NCI-H1417 treated with DMSO at 0.1 percent for 48 hours (cell line): ENCODE results near the gene RNGTT.
"Not testable (repeated sequence)": the region's sequence is repeated elsewhere in the genome, so short reads cannot be mapped to it uniquely, and the experiment has no call there.

Source experiments
- DNase-seq: peaks from one replicate; lab custom pipeline; 2025; lab: John Stamatoyannopoulos, UW

RNGTT gene

GRCh38 chr6:88970301-88970700, 6.9 kb upstream of the RNGTT start:
- DNase-seq: no peak

GRCh38 chr6:88969255-88969654, 5.8 kb upstream of the RNGTT start:
- not testable (repeated sequence) for DNase-seq

- DNase-seq: no peak
Observed at GRCh38 chr6:88967891-88968290, 4.5 kb upstream of the RNGTT start.

GRCh38 chr6:88965691-88966090, 2.3 kb upstream of the RNGTT start:
- no peak for DNase-seq

GRCh38 chr6:88964509-88964908, 1.1 kb upstream of the RNGTT start:
- DNase-seq: no peak

- no peak for DNase-seq
Observed at GRCh38 chr6:88958842-88959241, 4.6 kb downstream of the RNGTT start.

GRCh38 chr6:88953550-88954386, 9.7 kb downstream of the RNGTT start:
- DNase-seq: no peak

- no peak for DNase-seq
Observed at GRCh38 chr6:88952065-88952704, 11.2 kb downstream of the RNGTT start.

- no peak for DNase-seq
Observed at GRCh38 chr6:88945415-88946008, 17.9 kb downstream of the RNGTT start.

- no peak for DNase-seq
Observed at GRCh38 chr6:88933521-88933920, 29.9 kb downstream of the RNGTT start.

- DNase-seq: not testable (repeated sequence)
Observed at GRCh38 chr6:88932019-88932418, 31.4 kb downstream of the RNGTT start.

GRCh38 chr6:88922775-88923548, 40.5 kb downstream of the RNGTT start:
- no peak for DNase-seq

- DNase-seq: no peak
Observed at GRCh38 chr6:88921734-88922133, 41.7 kb downstream of the RNGTT start.

GRCh38 chr6:88920774-88921733, 42.4 kb downstream of the RNGTT start:
- no peak for DNase-seq

GRCh38 chr6:88920088-88920487, 43.3 kb downstream of the RNGTT start:
- DNase-seq: no peak

GRCh38 chr6:88919032-88919431, 44.4 kb downstream of the RNGTT start:
- DNase-seq: no peak

- DNase-seq: no peak
Observed at GRCh38 chr6:88916615-88917208, 46.7 kb downstream of the RNGTT start.

- no peak for DNase-seq
Observed at GRCh38 chr6:88914895-88915598, 48.4 kb downstream of the RNGTT start.

- DNase-seq: no peak
Observed at GRCh38 chr6:88914180-88914579, 49.2 kb downstream of the RNGTT start.

- no peak for DNase-seq
Observed at GRCh38 chr6:88913471-88913870, 49.9 kb downstream of the RNGTT start.
